ENCODE data around the gene SLCO2B1.

Gene SLCO2B1

DNA sequence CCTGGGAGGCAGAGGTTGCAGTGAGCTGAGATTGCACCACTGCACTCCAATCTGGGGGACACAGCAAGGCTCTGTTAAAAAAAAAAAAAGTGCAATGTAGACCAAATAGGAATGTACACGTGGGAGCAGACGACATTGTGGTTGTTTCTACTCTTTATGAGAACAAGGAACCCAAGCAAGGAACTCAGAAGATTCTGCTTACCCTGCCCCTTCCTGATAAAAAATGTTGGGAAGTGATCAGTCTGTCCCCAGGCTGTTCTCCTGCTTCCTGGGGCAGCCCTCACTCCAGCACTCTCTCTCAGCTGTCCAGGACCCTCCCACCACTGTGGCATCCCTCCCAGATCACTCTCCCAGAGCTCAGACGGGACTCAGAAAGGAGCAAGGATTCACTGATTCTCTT lies 31.8 kb downstream of the SLCO2B1 start:
- H3K4me3 ChIP-seq (replicated peaks; ENCODE audit: insufficient read depth, low read length) = no peak overlapping the region
- no peak for DNase-seq (ENCODE audit: low read depth in 1 of 2, low spot score in 1 of 2)
- H3K27me3 ChIP-seq (ENCODE audit: insufficient read depth, poor library complexity, severe bottlenecking) = no peaks in the 10 kb centered on the region
- TF ChIP-seq GABPA (IDR thresholded peaks at IDR 0.05; ENCODE audit: low read depth) (no peak), POLR2AphosphoS5 (IDR thresholded peaks at IDR 0.05; ENCODE audit: low read depth) (no peak), SPI1 (IDR thresholded peaks at IDR 0.05; ENCODE audit: borderline replicate concordance, low read depth) (no peak), CTCF (IDR thresholded peaks at IDR 0.05; ENCODE audit: insufficient read depth, low read length) (no peak)
- TF ChIP-seq, protein P1, sequence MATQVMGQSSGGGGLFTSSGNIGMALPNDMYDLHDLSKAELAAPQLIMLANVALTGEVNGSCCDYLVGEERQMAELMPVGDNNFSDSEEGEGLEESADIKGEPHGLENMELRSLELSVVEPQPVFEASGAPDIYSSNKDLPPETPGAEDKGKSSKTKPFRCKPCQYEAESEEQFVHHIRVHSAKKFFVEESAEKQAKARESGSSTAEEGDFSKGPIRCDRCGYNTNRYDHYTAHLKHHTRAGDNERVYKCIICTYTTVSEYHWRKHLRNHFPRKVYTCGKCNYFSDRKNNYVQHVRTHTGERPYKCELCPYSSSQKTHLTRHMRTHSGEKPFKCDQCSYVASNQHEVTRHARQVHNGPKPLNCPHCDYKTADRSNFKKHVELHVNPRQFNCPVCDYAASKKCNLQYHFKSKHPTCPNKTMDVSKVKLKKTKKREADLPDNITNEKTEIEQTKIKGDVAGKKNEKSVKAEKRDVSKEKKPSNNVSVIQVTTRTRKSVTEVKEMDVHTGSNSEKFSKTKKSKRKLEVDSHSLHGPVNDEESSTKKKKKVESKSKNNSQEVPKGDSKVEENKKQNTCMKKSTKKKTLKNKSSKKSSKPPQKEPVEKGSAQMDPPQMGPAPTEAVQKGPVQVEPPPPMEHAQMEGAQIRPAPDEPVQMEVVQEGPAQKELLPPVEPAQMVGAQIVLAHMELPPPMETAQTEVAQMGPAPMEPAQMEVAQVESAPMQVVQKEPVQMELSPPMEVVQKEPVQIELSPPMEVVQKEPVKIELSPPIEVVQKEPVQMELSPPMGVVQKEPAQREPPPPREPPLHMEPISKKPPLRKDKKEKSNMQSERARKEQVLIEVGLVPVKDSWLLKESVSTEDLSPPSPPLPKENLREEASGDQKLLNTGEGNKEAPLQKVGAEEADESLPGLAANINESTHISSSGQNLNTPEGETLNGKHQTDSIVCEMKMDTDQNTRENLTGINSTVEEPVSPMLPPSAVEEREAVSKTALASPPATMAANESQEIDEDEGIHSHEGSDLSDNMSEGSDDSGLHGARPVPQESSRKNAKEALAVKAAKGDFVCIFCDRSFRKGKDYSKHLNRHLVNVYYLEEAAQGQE (IDR thresholded peaks at IDR 0.05; ENCODE audit: insufficient replicate concordance, low read depth) = no peak
- no peak overlapping the region for H3K27ac ChIP-seq (replicated peaks)

- Histone ChIP-seq H3K4me3 (replicated peaks; ENCODE audit: insufficient read depth, low read length) (no peak overlapping the region), H3K27ac (replicated peaks) (no peak overlapping the region), H3K27me3 (ENCODE audit: insufficient read depth, poor library complexity, severe bottlenecking) (no peaks in the 10 kb centered on the region)
- TF ChIP-seq, protein P1 (IDR thresholded peaks at IDR 0.05; ENCODE audit: insufficient replicate concordance, low read depth) = no peak
- no peak for TF ChIP-seq SPI1 (IDR thresholded peaks at IDR 0.05; ENCODE audit: borderline replicate concordance, low read depth)
- TF ChIP-seq POLR2AphosphoS5 (IDR thresholded peaks at IDR 0.05; ENCODE audit: low read depth) = no peak
- no peak for TF ChIP-seq GABPA (IDR thresholded peaks at IDR 0.05; ENCODE audit: low read depth)
- TF ChIP-seq CTCF (IDR thresholded peaks at IDR 0.05; ENCODE audit: insufficient read depth, low read length) = no peak
- no peak for DNase-seq (ENCODE audit: low read depth in 1 of 2, low spot score in 1 of 2)
These were observed 33.1 kb downstream of the SLCO2B1 start for GRCh38 chr11:75184051-75184450.

- Histone ChIP-seq H3K27ac (replicated peaks) (no peak overlapping the region), H3K4me3 (replicated peaks; ENCODE audit: insufficient read depth, low read length) (no peak overlapping the region), H3K27me3 (ENCODE audit: insufficient read depth, poor library complexity, severe bottlenecking) (no peaks in the 10 kb centered on the region)
- no peak for TF ChIP-seq CTCF (IDR thresholded peaks at IDR 0.05; ENCODE audit: insufficient read depth, low read length)
- TF ChIP-seq SPI1 (IDR thresholded peaks at IDR 0.05; ENCODE audit: borderline replicate concordance, low read depth) = no peak
- no peak for TF ChIP-seq POLR2AphosphoS5 (IDR thresholded peaks at IDR 0.05; ENCODE audit: low read depth)
- no peak for TF ChIP-seq GABPA (IDR thresholded peaks at IDR 0.05; ENCODE audit: low read depth)
- TF ChIP-seq, protein P1 (IDR thresholded peaks at IDR 0.05; ENCODE audit: insufficient replicate concordance, low read depth) = no peak
- DNase-seq (ENCODE audit: low read depth in 1 of 2, low spot score in 1 of 2) = no peak
These were observed 34.0 kb downstream of the SLCO2B1 start for GRCh38 chr11:75184757-75185425.

All from HL-60 (cell line).